GM21619 (cell line): ENCODE results near the gene PLAGL1.
"Not testable (repeated sequence)": the region's sequence is repeated elsewhere in the genome, so short reads cannot be mapped to it uniquely, and the experiment has no call there.

ENCODE experiments used
- ATAC-seq: cut with Tn5 transposase; IDR thresholded peaks from one replicate; pipeline ENCODE4 v1.9.1; 2021; ENCODE audit not compliant: unreplicated experiment

PLAGL1 gene

GRCh38 chr6:144008120-144008811 is at the start of gene PLAGL1:
TSS of gene PLAGL1 (minus strand) at chr6:144008259. CDS start at chr6:143948136, 60,123 bp downstream.
- peak; percentile 77 for ATAC-seq

GRCh38 chr6:144055121-144055931 is 47.3 kb upstream of the PLAGL1 start:
- peak; percentile 85 for ATAC-seq

GRCh38 chr6:144053601-144054000 is 45.5 kb upstream of the PLAGL1 start:
- no peak for ATAC-seq

GRCh38 chr6:144052488-144052887 is 44.4 kb upstream of the PLAGL1 start:
- no peak for ATAC-seq

DNA sequence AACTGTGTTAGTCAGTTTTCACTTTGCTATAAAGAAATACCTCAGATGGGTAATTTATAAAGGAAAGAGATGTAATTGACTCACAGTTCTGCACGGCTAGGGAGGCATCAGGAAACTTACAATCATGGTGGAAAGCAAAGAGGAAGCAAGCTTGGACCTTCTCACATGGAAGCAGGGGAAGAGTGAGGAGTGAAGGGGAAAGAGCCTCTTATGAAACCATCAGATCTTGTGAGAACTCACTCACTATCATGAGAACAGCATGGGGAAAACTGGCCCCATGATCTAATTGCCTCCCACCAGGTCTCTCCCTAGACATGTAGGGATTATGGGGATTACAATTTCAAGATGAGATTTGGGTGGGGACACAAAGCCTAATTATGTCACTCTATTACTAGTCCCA is 41.3 kb upstream of the PLAGL1 start:
- ATAC-seq, result no peak

DNA sequence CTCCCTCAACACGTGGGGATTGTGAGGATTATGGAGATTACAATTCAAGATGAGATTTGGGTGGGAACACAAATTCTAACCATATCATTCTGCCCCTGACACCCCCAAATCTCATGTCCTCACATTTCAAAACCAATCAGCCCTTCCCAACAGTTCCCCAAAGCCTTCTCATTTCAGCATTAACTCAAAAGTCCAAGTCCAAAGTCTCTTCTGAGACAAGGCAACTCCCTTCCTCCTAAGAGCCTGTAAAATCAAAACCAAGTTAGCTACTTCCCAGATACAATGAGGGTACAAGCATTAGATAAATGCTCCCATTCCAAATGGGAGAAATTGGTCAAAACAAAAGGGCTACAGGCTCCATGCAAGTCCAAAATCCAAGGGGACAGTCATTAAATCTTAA is 39.6 kb upstream of the PLAGL1 start:
- ATAC-seq, result no peak

DNA sequence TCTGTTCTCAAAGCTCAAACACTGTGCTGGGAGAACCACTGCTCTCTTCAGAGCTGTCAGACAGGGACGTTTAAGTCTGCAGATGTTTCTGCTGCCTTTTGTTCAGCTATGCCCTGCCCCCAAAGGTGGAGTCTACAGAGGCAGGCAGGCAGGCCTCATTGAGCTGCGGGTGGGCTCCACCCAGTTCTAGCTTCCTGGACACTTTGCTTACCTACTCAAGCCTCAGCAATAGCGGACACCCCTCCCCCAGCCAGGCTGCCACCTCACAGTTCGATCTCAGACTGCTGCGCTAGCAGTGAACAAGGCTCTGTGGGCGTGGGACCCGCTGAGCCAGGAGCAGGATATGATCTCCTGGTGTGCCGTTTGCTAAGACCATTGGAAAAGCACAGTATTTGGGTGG is 38.6 kb upstream of the PLAGL1 start:
- ATAC-seq, result not testable (repeated sequence)

DNA sequence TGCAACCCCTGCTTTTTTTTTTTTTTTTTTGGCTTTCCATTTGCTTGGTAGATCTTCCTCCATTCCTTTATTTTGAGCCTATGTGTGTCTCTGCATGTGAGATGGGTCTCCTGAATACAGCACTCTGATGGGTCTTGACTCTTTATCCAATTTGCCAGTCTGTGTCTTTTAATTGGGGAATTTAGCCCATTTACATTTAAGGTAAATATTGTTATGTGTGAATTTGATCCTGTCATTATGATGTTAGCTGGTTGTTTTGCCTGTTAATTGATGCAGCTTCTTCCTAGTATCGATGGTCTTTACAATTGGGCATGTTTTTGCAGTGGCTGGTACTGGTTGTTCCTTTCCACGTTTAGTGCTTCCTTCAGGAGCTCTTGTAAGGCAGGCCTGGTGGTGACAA is 36.9 kb upstream of the PLAGL1 start:
- not testable (repeated sequence) for ATAC-seq

- ATAC-seq, result peak; percentile 3
Observed at GRCh38 chr6:144036835-144037195, 28.8 kb upstream of the PLAGL1 start.

GRCh38 chr6:144036064-144036834 is 28.2 kb upstream of the PLAGL1 start:
- ATAC-seq, result peak; percentile 81

DNA sequence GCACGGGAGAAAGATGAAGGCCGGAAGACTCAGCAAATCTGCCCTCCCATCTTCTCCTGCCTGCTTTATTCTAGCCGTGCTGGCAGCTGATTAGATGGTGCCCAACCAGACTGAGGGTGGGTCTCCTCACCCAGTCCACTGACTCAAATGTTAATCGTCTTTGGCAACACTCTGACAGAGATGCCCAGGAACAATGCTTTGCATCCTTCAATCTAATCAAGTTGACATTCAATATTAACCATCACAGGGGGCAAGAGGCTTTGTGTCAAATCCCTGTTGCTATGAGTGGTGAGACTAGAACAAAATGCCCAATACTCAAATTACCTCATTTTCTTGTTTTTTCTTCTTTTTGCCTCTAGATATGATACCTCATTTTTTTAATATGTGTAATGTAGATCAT is 27.4 kb upstream of the PLAGL1 start:
- ATAC-seq, result no peak

DNA sequence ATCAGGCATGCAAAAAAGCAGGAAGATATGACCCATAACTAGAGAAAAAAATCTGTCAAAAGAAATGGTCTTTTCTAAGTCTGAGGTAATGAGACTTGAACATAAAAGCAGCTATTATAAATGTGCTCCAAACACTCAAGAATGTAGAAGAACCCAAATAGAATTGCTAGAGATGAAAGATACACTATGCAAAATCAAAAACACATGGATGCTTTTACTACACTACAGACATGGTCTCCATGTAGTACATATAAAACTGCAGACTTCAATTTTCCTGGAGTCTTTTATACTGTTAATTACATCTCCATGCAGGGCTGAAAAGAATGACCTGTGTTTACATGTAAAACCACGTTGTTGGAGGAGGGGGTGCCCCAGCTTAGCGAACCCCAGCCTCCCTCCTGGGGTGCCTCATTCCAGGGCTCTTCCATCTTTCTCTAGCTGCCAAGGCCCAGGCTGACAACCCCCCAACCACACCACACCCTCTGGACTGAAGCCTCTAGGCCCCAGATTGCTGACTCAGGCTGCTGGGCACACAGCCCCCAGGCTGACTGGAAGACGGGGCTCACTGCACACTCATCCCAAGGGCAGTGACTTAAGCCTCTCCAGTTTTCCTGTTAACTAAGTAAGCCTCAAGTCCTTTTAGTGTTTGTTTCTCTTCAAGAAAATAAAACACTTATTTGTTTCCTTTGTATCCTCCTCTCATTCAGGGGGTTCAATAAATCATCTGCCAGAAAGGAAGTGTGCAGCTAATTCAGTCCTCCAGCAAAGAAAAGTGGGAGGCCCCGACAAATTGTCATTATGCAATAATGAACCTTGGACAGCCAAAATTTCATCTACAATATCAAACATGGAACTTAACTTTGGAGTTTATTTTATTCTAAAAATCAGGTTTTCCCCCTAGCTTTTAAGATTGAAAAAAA is 26.0 kb upstream of the PLAGL1 start:
- ATAC-seq, result no peak

GRCh38 chr6:144029452-144029851 is 21.4 kb upstream of the PLAGL1 start:
- ATAC-seq, result no peak

DNA sequence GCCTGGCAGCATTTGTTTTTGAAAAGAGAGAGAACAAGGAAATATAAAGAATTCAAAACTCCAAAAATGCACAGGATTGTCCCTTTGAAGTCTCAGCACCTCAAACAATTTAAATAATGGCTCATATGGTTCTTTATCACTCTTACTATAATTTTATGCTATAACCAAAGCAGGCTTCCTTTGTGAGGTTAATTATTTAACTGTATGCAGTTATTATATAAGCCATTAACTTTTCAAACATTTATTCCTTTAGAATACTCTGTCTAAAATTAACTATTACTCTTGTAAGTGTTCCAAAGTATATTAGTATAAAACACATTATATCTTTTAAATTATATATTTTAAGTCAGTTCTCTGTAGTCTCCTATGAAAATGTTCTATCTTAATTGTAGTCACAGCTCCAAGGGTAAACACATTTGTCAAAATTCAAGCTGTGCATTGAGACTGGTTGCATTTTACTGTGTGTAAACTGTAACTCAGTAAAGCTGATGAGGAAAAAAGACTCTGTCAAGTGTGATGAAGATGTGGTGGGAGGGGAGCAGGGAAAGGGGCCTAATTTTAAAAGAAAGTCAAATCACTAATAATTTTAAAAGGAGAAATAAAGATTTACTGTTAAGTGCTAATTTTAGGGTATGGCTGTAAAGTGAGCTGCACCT is 20.0 kb upstream of the PLAGL1 start:
- ATAC-seq, result peak; percentile 70

DNA sequence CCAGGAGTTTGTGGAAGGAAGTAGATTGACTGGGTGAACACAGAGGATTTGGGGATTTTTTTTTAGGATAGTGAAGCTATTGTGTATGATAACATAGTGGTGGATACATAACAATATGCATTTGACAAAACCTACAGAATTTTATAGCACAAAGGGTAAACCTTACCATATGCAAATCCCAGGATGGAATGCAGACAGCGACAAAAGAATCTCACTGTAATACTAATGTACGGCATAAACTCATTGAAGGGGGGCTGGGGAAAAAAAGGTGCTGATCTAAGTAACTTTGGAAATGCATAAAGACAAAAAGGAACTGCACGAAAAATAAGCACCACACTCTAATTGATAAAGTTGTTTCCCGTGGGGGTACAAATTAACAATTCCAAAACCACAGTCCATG is 15.2 kb upstream of the PLAGL1 start:
- no peak for ATAC-seq

DNA sequence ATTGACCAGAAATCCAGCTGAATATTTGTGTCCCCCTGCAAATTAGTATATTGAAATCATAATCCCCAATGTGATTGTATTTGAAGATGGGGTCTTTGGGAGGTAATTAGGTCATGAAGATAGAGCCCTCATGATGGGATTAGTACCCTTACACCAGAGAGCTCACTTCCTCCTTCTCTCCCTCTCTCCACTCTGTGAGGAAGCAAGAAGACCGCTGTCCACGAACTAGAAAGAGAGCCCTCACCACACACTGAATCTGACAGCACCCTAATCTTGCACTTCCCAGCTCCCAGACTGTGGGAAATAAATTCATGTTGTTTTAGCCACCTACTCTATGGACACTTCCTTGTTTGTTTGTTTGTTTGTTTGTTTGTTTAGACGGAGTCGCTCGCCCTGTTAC is 11.9 kb upstream of the PLAGL1 start:
- ATAC-seq, result no peak

DNA sequence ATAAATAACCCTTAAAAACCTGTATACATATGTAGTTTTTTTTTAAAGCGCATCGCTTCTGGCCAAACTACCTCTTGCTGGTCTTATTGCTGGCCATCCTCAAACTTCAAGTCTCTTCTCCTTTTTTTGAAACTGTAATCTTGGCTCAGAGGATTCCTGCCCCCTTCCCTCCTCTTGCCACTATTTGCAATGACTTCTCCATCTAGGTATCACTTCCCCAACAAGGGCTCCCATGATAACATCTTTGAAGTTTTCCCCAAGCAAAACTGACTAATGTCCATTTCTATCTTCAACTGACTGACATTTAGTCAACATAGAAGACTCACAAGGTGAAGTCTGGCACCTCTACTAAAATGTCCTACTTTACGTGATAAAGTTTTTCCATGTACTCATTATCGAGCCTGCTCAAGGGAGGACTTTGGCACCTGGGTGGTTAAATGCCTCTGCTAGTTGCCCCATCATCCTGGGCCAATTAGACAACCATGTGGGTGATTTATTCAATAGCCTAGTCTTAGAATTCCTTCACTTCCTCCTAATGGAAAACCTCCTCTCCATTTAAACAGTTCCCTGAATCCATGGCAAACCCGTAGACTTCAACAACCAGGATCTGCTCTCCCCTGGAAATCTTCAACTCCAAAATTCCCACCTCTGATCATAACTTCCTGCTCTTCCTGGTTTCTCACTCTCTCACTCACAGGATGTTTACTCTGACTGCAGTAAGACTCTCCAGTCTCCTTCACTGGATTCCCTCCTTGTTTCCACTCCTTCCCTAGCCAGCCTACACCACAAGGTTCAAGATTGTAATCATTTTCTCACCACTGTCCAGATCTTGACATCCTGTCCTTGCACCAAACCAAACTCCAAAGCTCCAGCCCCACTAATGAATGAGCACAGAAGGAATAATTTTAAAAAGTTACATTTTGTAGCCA is 9.4 kb upstream of the PLAGL1 start:
- no peak for ATAC-seq

DNA sequence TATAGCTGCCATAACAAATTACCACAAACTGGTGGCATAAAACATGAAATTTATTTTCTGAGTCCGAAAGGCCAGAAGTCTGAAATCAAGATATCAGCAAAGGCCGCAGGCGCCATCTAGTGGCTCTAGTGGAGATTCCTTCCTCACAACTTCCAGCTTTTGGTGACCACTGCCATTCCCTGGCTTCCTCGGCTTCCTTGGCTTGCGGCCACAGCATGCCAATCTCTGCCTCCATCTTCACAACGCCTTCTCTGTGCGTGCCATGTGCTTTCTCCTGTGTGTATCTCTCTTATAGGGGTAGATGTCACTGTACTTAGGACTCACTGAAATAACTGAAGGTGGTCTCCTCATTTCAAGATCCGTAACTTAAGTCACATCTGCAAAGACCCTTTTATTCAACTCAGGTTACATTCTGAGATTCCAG is 5.4 kb upstream of the PLAGL1 start:
- no peak for ATAC-seq

DNA sequence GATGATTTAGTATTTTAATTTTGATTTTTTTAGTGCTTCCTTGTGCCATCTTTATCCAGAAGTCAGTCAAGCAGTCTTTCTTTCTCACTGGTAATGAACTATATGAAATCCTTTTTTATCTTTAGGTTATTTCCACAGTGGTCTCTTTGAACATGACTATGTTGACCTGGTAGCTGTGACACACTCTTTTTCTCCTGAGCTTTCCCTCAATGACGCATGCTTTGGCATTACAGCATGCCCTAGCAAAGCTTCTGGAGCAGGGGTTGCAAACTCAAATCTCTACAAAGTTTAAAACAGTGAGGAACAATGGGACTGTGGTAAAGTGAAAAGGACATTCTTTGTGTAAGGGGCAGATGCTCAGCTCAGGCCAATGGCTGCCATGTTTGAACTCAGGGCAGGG is 4.5 kb upstream of the PLAGL1 start:
- no peak for ATAC-seq
